Fibroblast of lung (primary cell): Measurements from ENCODE around the gene LMAN1L.

Source experiments
- CTCF ChIP-seq, 2 donors: IDR thresholded peaks in 1 of 2; conservative IDR thresholded peaks in 1 of 2; 1 replicate in 1 of 2; 2 replicates in 1 of 2; pipeline ENCODE4 v1.5.1; 2011 to 2012; ENCODE audit warnings: low read length in 2 of 2, control low read depth in 1 of 2, inconsistent platforms in 1 of 2, low read depth in 1 of 2, mild to moderate bottlenecking in 1 of 2
- EZH2 ChIP-seq: IDR thresholded peaks from 2 replicates; pipeline ENCODE4 v1.5.1; 2012; ENCODE audit warnings: low read length, control low read depth, mild to moderate bottlenecking; ENCODE audit errors: missing control alignments

GRCh38 chr15:74789171-74789631, 23.4 kb upstream of the LMAN1L start:
- no peak for TF ChIP-seq CTCF (conservative IDR thresholded peaks at IDR 0.05 in 1 of 2, IDR thresholded peaks at IDR 0.05 in 1 of 2; ENCODE audit: low read depth in 1 of 2, low read length in 2 of 2)
- TF ChIP-seq EZH2, result no peak
